ENCODE data around the gene DLST. TPM values are rescaled to one million over a fixed set of nuclear protein-coding genes. Genes with fewer than 3 reads are reported as not detected.

The DLST gene
- total RNA-seq, 1 experiment from 2014 or later = 112 TPM

DNA sequence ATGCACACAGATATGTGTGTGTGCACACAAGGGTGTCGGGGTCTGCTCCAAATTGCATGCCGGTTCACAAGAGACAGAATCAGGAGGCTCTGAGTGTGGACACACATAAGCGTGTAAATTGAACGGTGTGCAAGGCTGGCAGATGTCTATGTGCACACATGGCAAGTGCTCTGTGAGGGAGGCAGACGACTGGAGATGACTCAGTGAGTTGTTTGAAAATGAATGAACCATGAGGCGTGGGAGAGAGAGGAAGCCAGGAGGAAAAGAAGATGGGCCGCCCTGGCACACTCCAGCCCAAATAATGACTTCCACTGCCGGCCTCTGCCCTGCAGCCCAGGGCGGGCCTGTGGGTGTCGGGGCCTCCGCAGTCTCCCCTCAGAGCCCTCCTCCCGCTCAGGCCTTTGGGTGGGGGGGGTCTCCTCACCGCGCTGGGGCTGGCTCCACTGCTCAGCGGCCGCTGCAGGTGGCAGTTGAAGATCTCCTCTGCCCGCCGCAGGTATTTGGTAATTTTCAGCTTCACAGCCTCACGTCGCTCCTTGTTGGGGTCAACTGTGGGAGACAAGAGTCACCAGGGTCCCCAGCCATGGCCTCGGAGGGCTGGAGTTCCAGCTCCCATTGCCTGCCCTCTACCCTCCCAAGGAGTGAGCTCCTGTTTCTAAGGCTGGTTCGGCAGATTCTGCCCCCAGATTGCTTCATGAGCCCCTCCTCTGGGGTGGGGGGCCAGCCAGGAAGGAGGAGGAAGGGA is 37.9 kb downstream of the DLST start (continued):
- TF ChIP-seq, protein P1, sequence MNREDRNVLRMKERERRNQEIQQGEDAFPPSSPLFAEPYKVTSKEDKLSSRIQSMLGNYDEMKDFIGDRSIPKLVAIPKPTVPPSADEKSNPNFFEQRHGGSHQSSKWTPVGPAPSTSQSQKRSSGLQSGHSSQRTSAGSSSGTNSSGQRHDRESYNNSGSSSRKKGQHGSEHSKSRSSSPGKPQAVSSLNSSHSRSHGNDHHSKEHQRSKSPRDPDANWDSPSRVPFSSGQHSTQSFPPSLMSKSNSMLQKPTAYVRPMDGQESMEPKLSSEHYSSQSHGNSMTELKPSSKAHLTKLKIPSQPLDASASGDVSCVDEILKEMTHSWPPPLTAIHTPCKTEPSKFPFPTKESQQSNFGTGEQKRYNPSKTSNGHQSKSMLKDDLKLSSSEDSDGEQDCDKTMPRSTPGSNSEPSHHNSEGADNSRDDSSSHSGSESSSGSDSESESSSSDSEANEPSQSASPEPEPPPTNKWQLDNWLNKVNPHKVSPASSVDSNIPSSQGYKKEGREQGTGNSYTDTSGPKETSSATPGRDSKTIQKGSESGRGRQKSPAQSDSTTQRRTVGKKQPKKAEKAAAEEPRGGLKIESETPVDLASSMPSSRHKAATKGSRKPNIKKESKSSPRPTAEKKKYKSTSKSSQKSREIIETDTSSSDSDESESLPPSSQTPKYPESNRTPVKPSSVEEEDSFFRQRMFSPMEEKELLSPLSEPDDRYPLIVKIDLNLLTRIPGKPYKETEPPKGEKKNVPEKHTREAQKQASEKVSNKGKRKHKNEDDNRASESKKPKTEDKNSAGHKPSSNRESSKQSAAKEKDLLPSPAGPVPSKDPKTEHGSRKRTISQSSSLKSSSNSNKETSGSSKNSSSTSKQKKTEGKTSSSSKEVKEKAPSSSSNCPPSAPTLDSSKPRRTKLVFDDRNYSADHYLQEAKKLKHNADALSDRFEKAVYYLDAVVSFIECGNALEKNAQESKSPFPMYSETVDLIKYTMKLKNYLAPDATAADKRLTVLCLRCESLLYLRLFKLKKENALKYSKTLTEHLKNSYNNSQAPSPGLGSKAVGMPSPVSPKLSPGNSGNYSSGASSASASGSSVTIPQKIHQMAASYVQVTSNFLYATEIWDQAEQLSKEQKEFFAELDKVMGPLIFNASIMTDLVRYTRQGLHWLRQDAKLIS (CRISPR knock-in tag; IDR thresholded peaks at IDR 0.05; ENCODE audit: borderline replicate concordance) = no peak
- TF ChIP-seq OVOL2 (CRISPR knock-in tag; IDR thresholded peaks at IDR 0.05; ENCODE audit: borderline replicate concordance) = no peak
- TF ChIP-seq FOXP1 (CRISPR knock-in tag; IDR thresholded peaks at IDR 0.05; ENCODE audit: borderline replicate concordance) = no peak
- TF ChIP-seq, protein P2, sequence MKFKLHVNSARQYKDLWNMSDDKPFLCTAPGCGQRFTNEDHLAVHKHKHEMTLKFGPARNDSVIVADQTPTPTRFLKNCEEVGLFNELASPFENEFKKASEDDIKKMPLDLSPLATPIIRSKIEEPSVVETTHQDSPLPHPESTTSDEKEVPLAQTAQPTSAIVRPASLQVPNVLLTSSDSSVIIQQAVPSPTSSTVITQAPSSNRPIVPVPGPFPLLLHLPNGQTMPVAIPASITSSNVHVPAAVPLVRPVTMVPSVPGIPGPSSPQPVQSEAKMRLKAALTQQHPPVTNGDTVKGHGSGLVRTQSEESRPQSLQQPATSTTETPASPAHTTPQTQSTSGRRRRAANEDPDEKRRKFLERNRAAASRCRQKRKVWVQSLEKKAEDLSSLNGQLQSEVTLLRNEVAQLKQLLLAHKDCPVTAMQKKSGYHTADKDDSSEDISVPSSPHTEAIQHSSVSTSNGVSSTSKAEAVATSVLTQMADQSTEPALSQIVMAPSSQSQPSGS (CRISPR knock-in tag; IDR thresholded peaks at IDR 0.05; ENCODE audit: borderline replicate concordance, low read depth) = no peak
- TF ChIP-seq TP53 (CRISPR knock-in tag; IDR thresholded peaks at IDR 0.05) = no peak

DNA sequence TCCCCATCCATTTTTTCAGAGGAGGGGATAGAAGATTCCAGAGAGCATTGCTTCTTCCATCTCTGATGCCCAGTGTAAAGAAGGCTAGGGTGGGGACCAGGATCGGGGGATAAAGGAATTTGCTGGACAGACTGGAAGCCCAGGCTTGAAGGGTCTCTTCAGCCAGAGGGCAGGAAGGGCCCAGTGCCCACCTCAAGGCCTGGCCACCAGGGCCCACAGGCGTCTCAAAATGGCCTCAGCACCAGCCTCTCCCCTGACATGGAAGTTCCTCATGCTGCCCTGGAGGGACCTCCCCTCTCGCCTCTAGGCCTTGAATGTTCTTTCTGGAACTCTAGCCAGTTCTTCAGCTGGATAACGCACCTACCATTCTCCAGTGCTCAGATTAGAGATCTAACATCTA is 38.6 kb downstream of the DLST start:
- no peaks in the 10 kb centered on the region for H3K36me3 Mint-ChIP-seq
- no peak for TF ChIP-seq SOX15 (CRISPR knock-in tag; IDR thresholded peaks at IDR 0.05)
- DNase-seq (ENCODE audit: low spot score) = no peak
- ChIA-PET POLR2A (no interaction called here), CTCF (interaction anchor here (0.8 to 4.8 kb wide), 3 partner anchors 14 to 26 kb away, joined by 3 to 62 read pairs (median 60); no protein-coding TSS in a partner anchor)
- no peak overlapping the region for H3K27ac Mint-ChIP-seq
- no peaks in the 10 kb centered on the region for H3K9me3 Mint-ChIP-seq
- 0 out of 2 replicates have a peak, but pooled peaks cover 3% of the 10 kb centered on the region for H3K27me3 Mint-ChIP-seq (ENCODE audit: low read depth)
- H3K4me3 Mint-ChIP-seq = no peak overlapping the region
- ATAC-seq = no peak
- H3K4me1 Mint-ChIP-seq = peaks cover 9% of the 10 kb centered on the region

DNA sequence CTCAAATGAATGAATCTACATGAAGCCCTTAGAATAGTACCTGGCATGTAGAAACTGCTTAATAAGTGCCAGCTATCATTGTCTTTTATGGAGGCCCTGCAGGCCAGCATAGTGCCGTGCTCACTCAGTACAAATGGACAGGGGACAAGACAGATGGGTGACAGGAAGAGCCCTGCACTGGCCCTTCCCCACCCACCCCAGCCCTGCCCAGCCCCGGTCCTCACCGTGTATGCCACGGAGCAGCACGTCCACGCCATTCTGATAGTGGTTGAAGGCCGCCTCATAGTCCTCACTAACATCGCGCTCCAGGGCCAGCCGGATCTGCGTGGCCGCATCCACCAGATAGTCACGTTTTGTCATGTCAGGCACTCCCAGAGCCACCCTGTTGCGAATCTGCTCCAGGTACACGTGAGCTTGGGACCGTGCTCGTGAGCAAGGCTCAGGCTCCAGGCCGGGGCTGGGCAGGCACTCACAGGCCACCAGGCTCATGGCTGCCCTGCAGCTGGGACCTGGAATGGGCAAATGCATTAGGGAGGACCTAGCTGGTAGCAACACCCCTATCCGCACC is 39.4 kb downstream of the DLST start:
- peaks cover 3% of the 10 kb centered on the region; the same call in 1 of the 2 replicates for H3K27me3 Mint-ChIP-seq (ENCODE audit: low read depth)
- no peak overlapping the region for H3K27ac Mint-ChIP-seq
- no peak overlapping the region for H3K4me3 Mint-ChIP-seq
- no peak for TF ChIP-seq ZNF423 (CRISPR knock-in tag; IDR thresholded peaks at IDR 0.05)
- TF ChIP-seq KAT7 (CRISPR knock-in tag; IDR thresholded peaks at IDR 0.05; ENCODE audit: borderline replicate concordance) = no peak
- TF ChIP-seq NFYB (CRISPR knock-in tag; conservative IDR thresholded peaks at IDR 0.05; ENCODE audit: low read depth) = no peak
- TF ChIP-seq ZNF281 (CRISPR knock-in tag; IDR thresholded peaks at IDR 0.05) = no peak
- TF ChIP-seq PREB (CRISPR knock-in tag; IDR thresholded peaks at IDR 0.05; ENCODE audit: borderline replicate concordance) = no peak
- TF ChIP-seq CREB1 (CRISPR knock-in tag; IDR thresholded peaks at IDR 0.05) = no peak
- CTCF ChIA-PET = interaction anchor here (0.8 to 4.8 kb wide), 4 partner anchors 15 to 60 kb away, joined by 3 to 62 read pairs (median 32); no protein-coding TSS in a partner anchor
- ATAC-seq (no peak), DNase-seq (ENCODE audit: low spot score) (no peak)
- POLR2A ChIA-PET = no interaction called here
- H3K9me3 Mint-ChIP-seq = no peaks in the 10 kb centered on the region
- H3K4me1 Mint-ChIP-seq = peaks cover 9% of the 10 kb centered on the region
- no peaks in the 10 kb centered on the region for H3K36me3 Mint-ChIP-seq
